GM18526 (cell line): ENCODE measurements around the gene APBB1IP.

Experiments used
- POLR2A ChIP-seq: IDR thresholded peaks from 3 replicates; pipeline ENCODE4 v1.6.1; 2011; ENCODE audit not compliant: insufficient read length; ENCODE audit errors: extremely low read depth

APBB1IP gene

GRCh38 chr10:26517141-26517867 is 79.2 kb downstream of the APBB1IP start:
- TF ChIP-seq POLR2A = no peak

- no peak for TF ChIP-seq POLR2A
Observed at GRCh38 chr10:26519803-26520202, 81.7 kb downstream of the APBB1IP start.

GRCh38 chr10:26520575-26520974 is 82.4 kb downstream of the APBB1IP start:
- TF ChIP-seq POLR2A = no peak

DNA sequence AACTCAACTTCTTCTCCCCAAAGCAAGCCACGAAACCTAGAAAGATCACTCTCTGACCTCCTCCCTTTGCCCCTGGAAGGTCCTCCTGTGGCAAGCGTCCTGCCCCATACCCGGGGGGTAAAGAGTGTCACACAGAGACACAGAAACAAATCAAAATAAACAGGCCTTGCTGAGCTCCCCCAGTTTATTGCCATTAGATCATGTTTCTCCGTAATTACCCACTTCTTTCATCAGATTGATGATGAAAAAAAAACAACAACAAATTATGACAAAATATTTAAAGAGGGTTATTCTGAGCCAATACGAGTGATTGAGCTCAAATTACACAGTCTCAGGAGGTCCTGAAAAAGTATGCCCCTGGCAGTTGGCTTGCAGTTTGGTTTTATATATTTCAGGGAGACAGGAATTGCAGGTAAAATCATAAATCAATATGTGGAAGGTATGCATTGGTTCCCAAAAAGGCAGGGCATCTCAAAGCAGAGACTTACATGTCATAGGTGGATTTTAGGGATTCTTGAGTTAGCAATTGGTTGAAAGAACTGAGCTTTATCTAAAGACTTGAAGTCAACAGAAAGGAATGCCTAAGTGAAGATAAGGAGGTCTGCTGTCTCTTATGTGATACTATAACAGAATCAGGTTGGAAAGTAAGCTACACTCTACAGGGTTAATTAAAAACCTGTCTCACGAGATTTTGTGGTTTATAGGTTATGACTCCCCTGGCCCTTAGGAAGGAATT is 86.2 kb downstream of the APBB1IP start:
- TF ChIP-seq POLR2A = no peak

GRCh38 chr10:26525586-26525985 is 87.4 kb downstream of the APBB1IP start:
- no peak for TF ChIP-seq POLR2A

GRCh38 chr10:26527018-26527417 is 88.9 kb downstream of the APBB1IP start:
- no peak for TF ChIP-seq POLR2A

- no peak for TF ChIP-seq POLR2A
Observed at GRCh38 chr10:26528048-26528447, 89.9 kb downstream of the APBB1IP start.

DNA sequence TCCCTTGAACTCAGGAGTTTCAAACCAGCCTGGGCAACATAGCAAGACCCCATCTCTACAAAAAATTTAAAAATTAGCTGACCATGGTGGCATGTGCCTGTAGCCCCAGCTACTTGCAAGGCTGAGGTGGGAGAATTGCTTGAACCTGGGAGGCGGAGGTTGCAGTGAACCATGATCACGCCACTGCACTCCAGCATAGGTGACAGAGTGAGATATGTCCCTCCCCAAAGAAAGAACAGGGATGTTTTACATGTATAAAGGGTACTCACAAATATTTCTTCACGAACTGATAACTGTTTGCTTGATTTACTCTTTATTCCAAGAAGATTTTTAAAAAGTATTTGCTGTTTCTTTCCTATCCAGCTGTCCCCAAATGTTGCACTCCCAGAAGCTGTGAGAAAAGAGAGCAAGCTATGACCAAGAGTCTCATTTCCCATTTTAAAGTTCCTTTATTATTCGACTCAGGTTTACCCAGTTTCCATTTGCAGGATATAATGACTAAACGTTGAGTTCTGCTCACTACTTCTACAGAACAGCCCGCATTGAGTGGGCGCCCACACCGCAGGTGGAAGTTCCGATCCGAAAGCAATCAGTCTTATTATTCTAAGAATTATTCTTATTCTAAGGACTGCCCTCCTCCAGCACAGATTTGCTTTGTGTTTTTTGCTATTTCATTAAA is 90.7 kb downstream of the APBB1IP start:
- no peak for TF ChIP-seq POLR2A

DNA sequence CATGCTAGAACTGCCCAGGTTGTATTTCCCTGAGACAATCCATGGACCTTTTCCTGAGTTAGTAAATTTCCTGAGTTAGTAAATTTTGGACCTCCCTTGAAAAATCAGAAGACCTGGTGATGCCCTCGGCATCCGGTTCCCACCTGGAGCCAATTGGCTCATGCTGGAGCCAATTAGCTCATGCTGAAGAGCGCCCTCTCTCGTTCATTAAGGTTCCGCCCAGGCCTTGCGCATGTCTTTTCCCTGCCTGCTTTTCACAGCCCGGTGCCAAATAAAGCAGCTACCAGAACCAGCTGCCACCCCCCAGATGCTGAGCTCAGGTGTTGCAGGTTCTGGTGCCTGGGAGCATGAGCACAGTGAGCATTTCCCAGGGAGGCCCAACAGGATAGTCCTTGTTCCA is 96.2 kb downstream of the APBB1IP start:
- TF ChIP-seq POLR2A = no peak

DNA sequence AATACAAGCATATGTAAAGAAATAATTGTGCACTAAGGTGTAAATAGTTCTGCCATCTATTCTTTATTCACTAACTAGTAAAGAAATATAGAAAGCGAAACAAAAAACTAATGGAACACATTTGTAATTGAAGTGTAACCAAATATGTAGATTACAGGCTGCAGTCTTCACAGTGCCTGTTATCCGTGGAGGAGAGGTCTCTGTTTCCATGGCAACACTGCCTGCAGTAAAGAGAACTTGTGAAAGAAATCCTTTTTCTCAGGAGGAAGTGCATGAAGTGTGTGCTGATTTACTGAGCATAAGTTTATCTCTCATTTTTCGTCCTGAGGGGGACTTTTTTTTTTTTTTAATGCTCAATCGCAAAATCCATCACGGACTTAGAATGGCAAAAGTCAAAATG is 102.5 kb downstream of the APBB1IP start:
- no peak for TF ChIP-seq POLR2A

DNA sequence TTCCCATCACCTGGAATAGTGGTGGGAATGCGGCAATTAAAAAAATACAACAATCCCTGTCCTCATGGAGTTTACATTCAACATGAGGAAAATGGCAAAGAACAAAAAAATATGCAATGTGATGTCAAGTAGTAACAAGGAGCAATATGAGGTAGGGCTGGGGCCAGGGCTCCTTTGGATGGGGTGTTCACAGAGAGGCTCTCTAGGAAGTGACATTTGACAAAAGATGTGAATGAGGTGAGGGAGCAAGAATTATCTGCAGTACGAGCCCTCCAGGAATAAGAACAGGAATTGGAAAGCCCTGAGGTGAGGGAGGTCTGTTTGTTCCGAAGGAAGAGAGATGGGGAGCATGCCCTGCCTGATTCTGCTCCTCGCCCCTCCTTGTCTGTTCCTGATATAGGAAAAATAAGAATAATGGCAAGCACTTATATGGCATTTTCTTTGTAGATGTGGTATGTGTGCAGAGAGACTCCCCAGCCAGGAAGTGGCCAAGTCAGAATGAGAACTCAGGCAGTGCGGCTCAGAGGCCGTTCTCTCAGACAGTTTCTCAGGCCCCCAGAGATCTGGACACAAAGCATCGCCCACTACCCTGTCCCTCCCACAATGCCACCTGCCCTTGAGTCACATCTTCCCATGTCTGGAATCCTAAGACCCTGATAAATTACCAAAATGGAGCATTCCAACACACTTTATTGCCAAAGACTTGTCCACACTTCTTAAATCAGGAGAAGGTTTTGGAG is 105.6 kb downstream of the APBB1IP start:
- no peak for TF ChIP-seq POLR2A

DNA sequence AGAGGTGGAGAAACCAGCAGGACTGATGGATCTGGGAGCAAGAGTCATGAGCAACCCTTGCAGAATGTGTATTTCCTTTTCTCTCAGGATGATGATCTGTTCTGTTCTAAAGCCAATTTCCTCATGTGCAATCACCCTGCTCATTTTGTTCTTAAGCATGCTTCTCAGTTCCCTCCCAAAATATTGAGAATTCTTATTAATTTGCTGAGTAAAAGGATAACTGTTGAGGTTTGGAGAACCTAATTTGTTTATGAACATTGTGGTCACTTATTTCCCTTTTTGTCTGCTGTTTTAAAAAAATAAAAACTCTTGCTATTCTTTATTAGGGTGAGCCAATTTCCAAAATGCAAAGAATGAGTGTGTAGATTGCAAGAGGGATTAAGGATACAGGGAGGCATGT is 106.8 kb downstream of the APBB1IP start:
- TF ChIP-seq POLR2A = no peak

DNA sequence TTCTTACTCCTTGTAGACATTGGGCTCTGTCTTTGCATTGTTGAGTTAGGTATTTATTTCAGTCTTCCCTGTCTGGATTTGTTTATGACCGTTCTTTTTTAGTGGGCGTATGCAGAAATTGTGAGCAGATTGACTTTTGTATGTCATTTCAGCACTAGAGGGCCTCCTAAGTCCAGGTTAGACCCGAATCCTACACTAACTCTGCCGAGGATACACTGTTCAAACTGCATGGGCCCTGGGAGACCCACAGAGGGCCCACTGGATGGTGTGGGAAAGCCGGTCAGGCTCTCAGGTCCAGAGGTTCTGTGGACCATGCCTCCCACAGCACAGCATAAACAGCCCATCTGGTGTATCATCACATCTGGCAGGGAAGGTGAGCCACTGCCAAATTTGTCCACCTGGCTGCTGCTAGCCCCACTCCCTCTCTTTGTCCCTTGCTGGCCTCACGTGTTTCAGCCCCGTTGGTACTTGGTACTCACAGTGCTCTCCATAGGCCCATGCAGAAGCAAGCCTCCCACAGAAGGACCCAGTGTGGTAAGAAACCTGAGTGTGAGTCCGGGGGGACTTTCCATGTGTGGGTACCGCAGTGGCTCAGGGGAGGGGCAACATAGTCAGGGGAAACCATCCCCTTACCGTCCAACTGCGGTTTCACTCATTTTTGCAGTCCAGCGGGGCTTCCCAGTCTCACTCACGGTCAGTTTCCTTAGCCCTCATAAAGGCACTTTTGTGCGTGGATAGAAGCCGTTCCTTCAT is 112.8 kb downstream of the APBB1IP start:
- no peak for TF ChIP-seq POLR2A

DNA sequence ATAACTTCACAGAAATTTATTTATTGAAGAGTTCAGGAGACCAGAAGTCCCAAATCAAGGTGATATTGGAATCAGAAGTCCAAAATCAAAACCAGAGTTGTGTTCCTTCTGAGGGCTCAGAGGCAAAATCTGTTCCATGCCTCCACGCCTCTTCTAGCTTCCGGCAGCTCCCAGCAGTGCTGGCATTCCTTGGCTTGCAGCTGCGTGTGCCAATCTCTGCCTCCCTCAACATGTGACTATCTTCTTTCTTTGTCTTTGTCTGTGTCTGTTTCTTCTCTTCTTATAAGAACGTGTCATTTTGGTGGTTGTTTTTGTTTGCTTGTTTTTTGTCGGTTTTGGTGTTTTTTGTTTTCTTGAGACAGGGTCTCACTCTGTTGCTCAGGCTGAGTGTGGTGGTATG is 116.1 kb downstream of the APBB1IP start:
- TF ChIP-seq POLR2A = no peak
